K562 (cell line): ENCODE data around the gene FOXL2NB. TPM values are rescaled to one million over a fixed set of nuclear protein-coding genes. Genes with fewer than 3 reads are reported as not detected.

Source experiments
- ATAC-seq: fragments of 200-7000 bp; cut with Tn5 transposase; 3 replicates; pipeline ENCODE4 v1.9.1; 2020; ENCODE audit warnings: moderate library complexity
- BruUV-seq: library from RNA; stranded (reverse); fragments of 400-500 nt; replicated peaks from 2 replicates; lab custom pipeline; 2021; lab: Mats Ljungman, UMichigan
- CTCF ChIA-PET: fragments of 300-600 bp; formaldehyde crosslinking; extraction: SDS; loops from one replicate; lab custom pipeline; 2021; ENCODE audit warnings: low intra/inter-chr PET ratio; lab: Yijun Ruan, JAX
- POLR2A ChIA-PET: fragments of 300-600, 350-650 bp; sonication (Branson Sonifier 250); formaldehyde crosslinking; extraction: SDS; loops from one replicate; lab custom pipeline; 2021; ENCODE audit warnings: antibody characterized with exemption, inconsistent platforms; lab: Yijun Ruan, JAX
- DNase-seq, 4 experiments: peaks; one replicate each; pipeline versions ENCODE4 v3.0.0 to v3.0.0-alpha.2; 2011 to 2018; ENCODE audit warnings: low spot score in 3 of 4, mixed read lengths in 3 of 4; ENCODE audit errors: extremely low read depth in 1 of 4
- FAIRE-seq: peaks from 2 replicates; lab custom pipeline; 2011; peaks lifted over from hg19 to GRCh38; lab: Jason Lieb, UNC
- H2AFZ ChIP-seq: 2 replicates; pipeline ENCODE4 v1.6.0; 2011; ENCODE audit warnings: low read depth, low read length, control low read depth, inconsistent platforms
- H3K27ac ChIP-seq: fragments of 200-600 bp; 3 replicates; pipeline ENCODE4 v1.8.0; 2011; ENCODE audit warnings: low read depth, mild to moderate bottlenecking, control low read depth, inconsistent platforms, low read length, moderate library complexity, mixed read lengths; ENCODE audit errors: extremely low read depth
- H3K27me3 ChIP-seq, 2 experiments: fragments of 300-600 bp in 1 of 2; 2 replicates in 1 of 2; 3 replicates in 1 of 2; pipeline versions ENCODE4 v1.6.0 to v1.8.0; 2011; ENCODE audit warnings: inconsistent platforms in 2 of 2, low read length in 2 of 2, mild to moderate bottlenecking in 1 of 2, mixed read lengths in 1 of 2, moderate library complexity in 1 of 2; ENCODE audit not compliant: control insufficient read depth in 2 of 2, insufficient read depth in 2 of 2
- H3K36me3 ChIP-seq: fragments of 300-600 bp; 3 replicates; pipeline ENCODE4 v1.8.0; 2011; ENCODE audit warnings: mild to moderate bottlenecking, low read length, inconsistent platforms; ENCODE audit not compliant: control insufficient read depth, insufficient read depth
- H3K4me1 ChIP-seq, 2 experiments: fragments of 200-600 bp in 1 of 2; replicated peaks in 1 of 2; 2 replicates in 1 of 2; 3 replicates in 1 of 2; pipeline versions ENCODE4 v1.5.1 to v1.8.0; 2011; ENCODE audit warnings: inconsistent platforms in 2 of 2, low read length in 2 of 2, mild to moderate bottlenecking in 1 of 2, mixed read lengths in 1 of 2, moderate library complexity in 1 of 2; ENCODE audit not compliant: control insufficient read depth in 2 of 2, insufficient read depth in 2 of 2
- H3K4me2 ChIP-seq: 2 replicates; pipeline ENCODE4 v1.6.1; 2011; ENCODE audit warnings: low read length, control low read depth, inconsistent platforms, mixed read lengths; ENCODE audit not compliant: insufficient read depth
- H3K4me3 ChIP-seq: fragments of 200-600 bp; sonication (generic), shearing (Covaris generic); 2 replicates; pipeline ENCODE4 v1.5.1; 2016; ENCODE audit warnings: control low read depth, inconsistent platforms
- H3K79me2 ChIP-seq: fragments of 200-600 bp; 3 replicates; pipeline ENCODE4 v1.8.0; 2011; ENCODE audit warnings: low read length, inconsistent platforms; ENCODE audit not compliant: control insufficient read depth, insufficient read depth
- H3K9ac ChIP-seq, 2 experiments: 2 replicates each; pipeline versions ENCODE4 v1.6.0 to v1.6.1; 2011; ENCODE audit warnings: low read depth in 2 of 2, low read length in 2 of 2, control low read depth in 1 of 2, inconsistent platforms in 1 of 2, mild to moderate bottlenecking in 1 of 2, mixed read lengths in 1 of 2; ENCODE audit not compliant: insufficient read depth in 1 of 2
- H3K9me1 ChIP-seq: one replicate; pipeline ENCODE4 v1.6.0; 2011; ENCODE audit warnings: inconsistent platforms, mild to moderate bottlenecking, low read length, moderate library complexity; ENCODE audit not compliant: control insufficient read depth, insufficient read depth
- H3K9me3 ChIP-seq: replicated peaks from 2 replicates; pipeline ENCODE4 v1.5.1; 2011; ENCODE audit warnings: low read depth, low read length, inconsistent platforms; ENCODE audit not compliant: control insufficient read depth, insufficient read depth
- H4K20me1 ChIP-seq: replicated peaks from 2 replicates; pipeline ENCODE4 v1.6.1; 2011; ENCODE audit warnings: low read length, inconsistent platforms, mixed read lengths; ENCODE audit not compliant: control insufficient read depth, insufficient read depth
- CAMTA2 ChIP-seq: fragments of 250-450 bp; sonication (Bioruptor Pico); conservative IDR thresholded peaks from 2 replicates; pipeline ENCODE4 v1.5.1; 2022
- CBX1 ChIP-seq: sonication (generic); IDR thresholded peaks from 2 replicates; pipeline ENCODE4 v1.6.1; 2016; ENCODE audit warnings: antibody characterized with exemption, low read depth, mild to moderate bottlenecking
- HSF4 ChIP-seq: fragments of 250-450 bp; sonication (Bioruptor Pico); IDR thresholded peaks from 2 replicates; pipeline ENCODE4 v2.1.2; 2022; ENCODE audit warnings: mild to moderate bottlenecking, moderate library complexity, borderline replicate concordance
- NR2C2 ChIP-seq, 2 experiments: fragments of 200-800 bp in 1 of 2; sonication (Bioruptor generic) in 1 of 2; sonication (generic) in 1 of 2; formaldehyde crosslinking in 1 of 2; IDR thresholded peaks; 2 replicates each; pipeline versions ENCODE4 v1.6.1 to v1.8.0; 2016 to 2022; ENCODE audit warnings: mild to moderate bottlenecking in 1 of 2, missing compliant biosample characterization in 1 of 2, missing genetic modification characterization in 1 of 2, missing genetic modification reagents in 1 of 2
- PTBP1 ChIP-seq: fragments of 200-400 bp; formaldehyde crosslinking; IDR thresholded peaks from 2 replicates; pipeline ENCODE4 v1.6.1; 2017; ENCODE audit warnings: low read depth, low read length
- SMARCC2 ChIP-seq: fragments of 450-650 bp; IDR thresholded peaks from 2 replicates; pipeline ENCODE4 v1.6.1; 2017; ENCODE audit warnings: antibody characterized with exemption, moderate library complexity, mild to moderate bottlenecking, low read depth
- WGBS: fragments of 100-300 bp; shearing (Covaris generic); methylation state at CpG from one replicate; pipeline ENCODE4 v1.1.6; 2016; ENCODE audit warnings: low coverage, mixed read lengths; ENCODE audit not compliant: insufficient coverage; ENCODE audit errors: missing lambda C conversion rate; 5-methylcytosine and 5-hydroxymethylcytosine counted together
- in situ Hi-C: fragments of 300-500 bp; cut with MboI; formaldehyde crosslinking; loops from 4 replicates; pipeline ENCODE4 v1.15.0; 2018; ENCODE audit warnings: inconsistent platforms, mixed read lengths
- intact Hi-C: fragments of 100-400 bp; cut with micrococcal nuclease; formaldehyde crosslinking; loops from 2 replicates; pipeline ENCODE4 v1.14.2; 2022
- polyA plus RNA-seq, 8 experiments: library from polyadenylated mRNA; depleted of rRNA in 4 of 8; stranded (reverse) in 5 of 8; unstranded in 3 of 8; fragments of >200 nt; fragmentation: Nextera tagmentation in 2 of 8; fragmentation: Illumina TruSeq in 1 of 8; extraction: Ambion mirVana in 2 of 8; extraction: Trizol in 1 of 8; gene quantifications; 2 replicates each; pipeline versions ENCODE4 v1.2.1 to v1.2.3, GENCODE V29; 2011 to 2014; ENCODE audit warnings: inconsistent platforms in 1 of 8, missing spikeins in 1 of 8
- total RNA-seq, 7 experiments: library from RNA; depleted of rRNA in 6 of 7; stranded (reverse); fragments of >200 nt in 6 of 7; fragmentation: Illumina TruSeq in 2 of 7; extraction: Trizol in 2 of 7; gene quantifications; 2 replicates each; pipeline versions ENCODE4 v1.2.1 to v1.2.3, GENCODE V29; 2011 to 2021; ENCODE audit warnings: low replicate concordance in 1 of 7
- TF ChIP-seq, protein P1 (sequence below), 2 experiments: fragments of 450-650 bp in 1 of 2; sonication (generic) in 1 of 2; formaldehyde crosslinking in 1 of 2; IDR thresholded peaks in 1 of 2; conservative IDR thresholded peaks in 1 of 2; 2 replicates each; pipeline versions ENCODE4 v1.6.1 to v1.8.1; 2016 to 2023; ENCODE audit warnings: mild to moderate bottlenecking in 2 of 2, moderate library complexity in 2 of 2, inconsistent platforms in 1 of 2, missing genetic modification reagents in 1 of 2
- TF ChIP-seq, protein P2 (sequence below): sonication (generic); formaldehyde crosslinking; IDR thresholded peaks from 2 replicates; pipeline ENCODE4 v1.8.0; 2022; ENCODE audit warnings: missing genetic modification reagents, mild to moderate bottlenecking, borderline replicate concordance
- TF ChIP-seq, protein P3 (sequence below): sonication (generic); formaldehyde crosslinking; IDR thresholded peaks from 2 replicates; pipeline ENCODE4 v1.8.0; 2022; ENCODE audit warnings: mild to moderate bottlenecking, missing genetic modification reagents
- TF ChIP-seq, protein P4 (sequence below), 2 experiments: IDR thresholded peaks; 2 replicates each; pipeline ENCODE4 v1.6.1; 2012; ENCODE audit warnings: improper control_type of control experiment in 2 of 2, low read depth in 2 of 2, low read length in 2 of 2, borderline replicate concordance in 1 of 2

Gene FOXL2NB
- total and polyA plus RNA-seq, 9 of the 15 experiments (the other 6 are each of a cell fraction or from before 2014, with no cell fraction given), result 0.71 to 17.4 (median 9.0) TPM

DNA sequence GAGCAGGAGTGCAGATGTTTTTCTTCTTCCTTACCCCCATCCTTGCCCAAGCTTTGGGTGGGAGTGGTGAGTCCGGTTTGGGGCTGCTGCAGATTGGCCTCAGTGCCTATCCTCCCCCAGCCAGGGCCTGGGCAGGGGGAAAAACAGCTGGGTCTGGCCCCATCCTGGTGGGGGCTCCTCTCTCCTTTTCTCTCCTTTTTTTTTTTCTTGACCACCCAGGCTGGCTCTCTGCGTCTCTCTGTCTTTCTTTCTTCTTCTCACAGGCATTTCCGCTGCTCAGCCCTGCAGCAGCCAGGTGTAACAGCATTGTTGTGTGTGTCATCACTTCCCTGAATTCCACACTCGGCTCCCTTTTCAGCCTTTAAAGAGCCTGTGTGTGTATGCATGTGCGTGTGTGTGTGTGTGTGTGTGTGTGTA lies 2.0 kb downstream of the FOXL2NB start:
- no peaks in the 10 kb centered on the region for H3K9me3 ChIP-seq
- H4K20me1 ChIP-seq, result no peaks in the 10 kb centered on the region
- WGBS, result 69% methylated on average over 5 of the region's 5 CpGs
- H3K4me2 ChIP-seq, result no peak overlapping the region
- no peak overlapping the region for H3K4me3 ChIP-seq
- H3K9me1 ChIP-seq, result no peaks in the 10 kb centered on the region
- DNase-seq (no peak), FAIRE-seq (no peak), ATAC-seq (no peak)
- H3K36me3 ChIP-seq, result peaks cover 9% of the 10 kb centered on the region; the same call in 2 of the 3 replicates
- no peak overlapping the region for H2AFZ ChIP-seq
- BruUV-seq, result no TSS peak
- H3K4me1 ChIP-seq, result peaks cover 8 to 36% of the 10 kb centered on the region in 2 experiments; a peak in 4 of 5 replicates
- H3K27ac ChIP-seq, result no peak overlapping the region
- ChIA-PET POLR2A (interaction anchor here (0.5 kb wide), 1 partner anchor 163 kb away, joined by 3 read pairs; no protein-coding TSS in a partner anchor), CTCF (no interaction called here)
- H3K9ac ChIP-seq, result no peak overlapping the region; a peak in 1 of 4 replicates
- no peaks in the 10 kb centered on the region for H3K27me3 ChIP-seq
- in situ Hi-C loops (loop anchor here (25.0 kb wide), 1 partner anchor 887 kb away; no protein-coding TSS in a partner anchor), intact Hi-C loops (loop anchor here (10.0 kb wide), 1 partner anchor 884 kb away; no protein-coding TSS in a partner anchor)
- peaks cover 41% of the 10 kb centered on the region for H3K79me2 ChIP-seq
- TF ChIP-seq HSF4 (no peak), SMARCC2 (no peak), NR2C2 (CRISPR knock-in tag; IDR thresholded peaks at IDR 0.05) (no peak), NR2C2 (tag; IDR thresholded peaks at IDR 0.05) (no peak), CBX1 (no peak), PTBP1 (no peak), CAMTA2 (CRISPR knock-in tag) (no peak)
- TF ChIP-seq, protein P1, sequence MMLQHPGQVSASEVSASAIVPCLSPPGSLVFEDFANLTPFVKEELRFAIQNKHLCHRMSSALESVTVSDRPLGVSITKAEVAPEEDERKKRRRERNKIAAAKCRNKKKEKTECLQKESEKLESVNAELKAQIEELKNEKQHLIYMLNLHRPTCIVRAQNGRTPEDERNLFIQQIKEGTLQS (IDR thresholded peaks at IDR 0.05), result no peak
- TF ChIP-seq, protein P1 (CRISPR knock-in tag; conservative IDR thresholded peaks at IDR 0.05), result no peak
- TF ChIP-seq, protein P2, sequence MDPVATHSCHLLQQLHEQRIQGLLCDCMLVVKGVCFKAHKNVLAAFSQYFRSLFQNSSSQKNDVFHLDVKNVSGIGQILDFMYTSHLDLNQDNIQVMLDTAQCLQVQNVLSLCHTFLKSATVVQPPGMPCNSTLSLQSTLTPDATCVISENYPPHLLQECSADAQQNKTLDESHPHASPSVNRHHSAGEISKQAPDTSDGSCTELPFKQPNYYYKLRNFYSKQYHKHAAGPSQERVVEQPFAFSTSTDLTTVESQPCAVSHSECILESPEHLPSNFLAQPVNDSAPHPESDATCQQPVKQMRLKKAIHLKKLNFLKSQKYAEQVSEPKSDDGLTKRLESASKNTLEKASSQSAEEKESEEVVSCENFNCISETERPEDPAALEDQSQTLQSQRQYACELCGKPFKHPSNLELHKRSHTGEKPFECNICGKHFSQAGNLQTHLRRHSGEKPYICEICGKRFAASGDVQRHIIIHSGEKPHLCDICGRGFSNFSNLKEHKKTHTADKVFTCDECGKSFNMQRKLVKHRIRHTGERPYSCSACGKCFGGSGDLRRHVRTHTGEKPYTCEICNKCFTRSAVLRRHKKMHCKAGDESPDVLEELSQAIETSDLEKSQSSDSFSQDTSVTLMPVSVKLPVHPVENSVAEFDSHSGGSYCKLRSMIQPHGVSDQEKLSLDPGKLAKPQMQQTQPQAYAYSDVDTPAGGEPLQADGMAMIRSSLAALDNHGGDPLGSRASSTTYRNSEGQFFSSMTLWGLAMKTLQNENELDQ (CRISPR knock-in tag), result no peak
- TF ChIP-seq, protein P3, sequence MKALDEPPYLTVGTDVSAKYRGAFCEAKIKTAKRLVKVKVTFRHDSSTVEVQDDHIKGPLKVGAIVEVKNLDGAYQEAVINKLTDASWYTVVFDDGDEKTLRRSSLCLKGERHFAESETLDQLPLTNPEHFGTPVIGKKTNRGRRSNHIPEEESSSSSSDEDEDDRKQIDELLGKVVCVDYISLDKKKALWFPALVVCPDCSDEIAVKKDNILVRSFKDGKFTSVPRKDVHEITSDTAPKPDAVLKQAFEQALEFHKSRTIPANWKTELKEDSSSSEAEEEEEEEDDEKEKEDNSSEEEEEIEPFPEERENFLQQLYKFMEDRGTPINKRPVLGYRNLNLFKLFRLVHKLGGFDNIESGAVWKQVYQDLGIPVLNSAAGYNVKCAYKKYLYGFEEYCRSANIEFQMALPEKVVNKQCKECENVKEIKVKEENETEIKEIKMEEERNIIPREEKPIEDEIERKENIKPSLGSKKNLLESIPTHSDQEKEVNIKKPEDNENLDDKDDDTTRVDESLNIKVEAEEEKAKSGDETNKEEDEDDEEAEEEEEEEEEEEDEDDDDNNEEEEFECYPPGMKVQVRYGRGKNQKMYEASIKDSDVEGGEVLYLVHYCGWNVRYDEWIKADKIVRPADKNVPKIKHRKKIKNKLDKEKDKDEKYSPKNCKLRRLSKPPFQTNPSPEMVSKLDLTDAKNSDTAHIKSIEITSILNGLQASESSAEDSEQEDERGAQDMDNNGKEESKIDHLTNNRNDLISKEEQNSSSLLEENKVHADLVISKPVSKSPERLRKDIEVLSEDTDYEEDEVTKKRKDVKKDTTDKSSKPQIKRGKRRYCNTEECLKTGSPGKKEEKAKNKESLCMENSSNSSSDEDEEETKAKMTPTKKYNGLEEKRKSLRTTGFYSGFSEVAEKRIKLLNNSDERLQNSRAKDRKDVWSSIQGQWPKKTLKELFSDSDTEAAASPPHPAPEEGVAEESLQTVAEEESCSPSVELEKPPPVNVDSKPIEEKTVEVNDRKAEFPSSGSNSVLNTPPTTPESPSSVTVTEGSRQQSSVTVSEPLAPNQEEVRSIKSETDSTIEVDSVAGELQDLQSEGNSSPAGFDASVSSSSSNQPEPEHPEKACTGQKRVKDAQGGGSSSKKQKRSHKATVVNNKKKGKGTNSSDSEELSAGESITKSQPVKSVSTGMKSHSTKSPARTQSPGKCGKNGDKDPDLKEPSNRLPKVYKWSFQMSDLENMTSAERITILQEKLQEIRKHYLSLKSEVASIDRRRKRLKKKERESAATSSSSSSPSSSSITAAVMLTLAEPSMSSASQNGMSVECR (CRISPR knock-in tag), result no peak
- TF ChIP-seq, protein P4, sequence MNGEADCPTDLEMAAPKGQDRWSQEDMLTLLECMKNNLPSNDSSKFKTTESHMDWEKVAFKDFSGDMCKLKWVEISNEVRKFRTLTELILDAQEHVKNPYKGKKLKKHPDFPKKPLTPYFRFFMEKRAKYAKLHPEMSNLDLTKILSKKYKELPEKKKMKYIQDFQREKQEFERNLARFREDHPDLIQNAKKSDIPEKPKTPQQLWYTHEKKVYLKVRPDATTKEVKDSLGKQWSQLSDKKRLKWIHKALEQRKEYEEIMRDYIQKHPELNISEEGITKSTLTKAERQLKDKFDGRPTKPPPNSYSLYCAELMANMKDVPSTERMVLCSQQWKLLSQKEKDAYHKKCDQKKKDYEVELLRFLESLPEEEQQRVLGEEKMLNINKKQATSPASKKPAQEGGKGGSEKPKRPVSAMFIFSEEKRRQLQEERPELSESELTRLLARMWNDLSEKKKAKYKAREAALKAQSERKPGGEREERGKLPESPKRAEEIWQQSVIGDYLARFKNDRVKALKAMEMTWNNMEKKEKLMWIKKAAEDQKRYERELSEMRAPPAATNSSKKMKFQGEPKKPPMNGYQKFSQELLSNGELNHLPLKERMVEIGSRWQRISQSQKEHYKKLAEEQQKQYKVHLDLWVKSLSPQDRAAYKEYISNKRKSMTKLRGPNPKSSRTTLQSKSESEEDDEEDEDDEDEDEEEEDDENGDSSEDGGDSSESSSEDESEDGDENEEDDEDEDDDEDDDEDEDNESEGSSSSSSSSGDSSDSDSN (IDR thresholded peaks at IDR 0.05; ENCODE audit: borderline replicate concordance in 1 of 2, low read depth in 2 of 2, low read length in 2 of 2), result no peak
